Measurements from ENCODE around the gene MYF5.

DNA sequence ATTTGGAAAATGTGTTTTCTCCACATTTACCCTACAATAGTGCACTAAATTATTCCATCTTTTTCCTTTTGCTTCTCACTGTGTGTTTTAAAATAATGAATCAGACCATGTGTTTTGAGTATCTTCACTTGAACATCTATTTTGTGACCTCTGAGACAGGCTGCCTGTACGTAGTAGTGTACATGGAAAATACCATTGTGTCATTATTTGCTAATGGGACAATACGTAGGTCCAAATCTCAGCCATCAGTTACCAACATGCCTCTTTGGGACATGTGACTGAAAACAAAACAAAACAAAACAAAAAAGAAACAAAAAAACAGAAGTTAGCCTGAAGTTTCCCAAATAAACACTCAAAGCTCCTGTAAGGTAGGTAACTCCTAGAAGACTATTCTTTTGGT, 16.4 kb upstream of the MYF5 start:
- TF ChIP-seq REST (IDR thresholded peaks at IDR 0.05; ENCODE audit: borderline replicate concordance) (no peak), REST (CRISPR knock-in tag; IDR thresholded peaks at IDR 0.05; ENCODE audit: low read depth) (no peak), ZNF282 (CRISPR knock-in tag; IDR thresholded peaks at IDR 0.05) (no peak), ETV6 (IDR thresholded peaks at IDR 0.05; ENCODE audit: borderline replicate concordance in 1 of 2, low read depth in 2 of 2, low read length in 1 of 2) (no peak), ETV6 (CRISPR knock-in tag; IDR thresholded peaks at IDR 0.05; ENCODE audit: borderline replicate concordance) (no peak), ZNF699 (CRISPR knock-in tag; IDR thresholded peaks at IDR 0.05; ENCODE audit: insufficient replicate concordance) (no peak)
- TF ChIP-seq, protein P1, sequence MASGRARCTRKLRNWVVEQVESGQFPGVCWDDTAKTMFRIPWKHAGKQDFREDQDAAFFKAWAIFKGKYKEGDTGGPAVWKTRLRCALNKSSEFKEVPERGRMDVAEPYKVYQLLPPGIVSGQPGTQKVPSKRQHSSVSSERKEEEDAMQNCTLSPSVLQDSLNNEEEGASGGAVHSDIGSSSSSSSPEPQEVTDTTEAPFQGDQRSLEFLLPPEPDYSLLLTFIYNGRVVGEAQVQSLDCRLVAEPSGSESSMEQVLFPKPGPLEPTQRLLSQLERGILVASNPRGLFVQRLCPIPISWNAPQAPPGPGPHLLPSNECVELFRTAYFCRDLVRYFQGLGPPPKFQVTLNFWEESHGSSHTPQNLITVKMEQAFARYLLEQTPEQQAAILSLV (tag; IDR thresholded peaks at IDR 0.05) = no peak

Measured in K562 (cell line).